Upper lobe of left lung (tissue), 6 donors: ENCODE measurements around the gene FSTL1. TPM values are rescaled to one million over a fixed set of nuclear protein-coding genes. Genes with fewer than 3 reads are reported as not detected.

Experiments used
- ATAC-seq, 2 donors: fragments of 200-7000 bp; cut with Tn5 transposase; one replicate each; pipeline ENCODE4 v1.9.1; 2022; ENCODE audit warnings: mild to moderate bottlenecking in 2 of 2, moderate library complexity in 2 of 2; ENCODE audit not compliant: low FRiP score in 2 of 2
- DNase-seq, 2 donors: peaks; one replicate each; pipeline ENCODE4 v3.0.0-alpha.2; 2019 to 2020
- H3K27ac ChIP-seq, 4 donors: fragments of 200-600 bp; sonication (generic); one replicate each; pipeline ENCODE4 v1.5.1; 2016 to 2019
- H3K27me3 ChIP-seq, 4 donors: fragments of 200-600 bp; sonication (generic); one replicate each; pipeline ENCODE4 v1.5.1; 2017 to 2019
- H3K36me3 ChIP-seq, 4 donors: fragments of 200-600 bp; sonication (generic); one replicate each; pipeline ENCODE4 v1.5.1; 2016 to 2019
- H3K4me1 ChIP-seq, 4 donors: fragments of 200-600 bp; sonication (generic); one replicate each; pipeline ENCODE4 v1.5.1; 2018 to 2019
- H3K4me3 ChIP-seq, 4 donors: fragments of 200-600 bp; sonication (generic); one replicate each; pipeline ENCODE4 v1.5.1; 2017 to 2019; ENCODE audit warnings: mild to moderate bottlenecking in 2 of 4, moderate library complexity in 1 of 4
- H3K9me3 ChIP-seq, 4 donors: fragments of 200-600 bp; sonication (generic); one replicate each; pipeline ENCODE4 v1.5.1; 2018 to 2019
- CTCF ChIP-seq, 6 experiments: fragments of 450-650 bp in 4 of 6; fragments of 200-600 bp in 2 of 6; sonication (generic) in 2 of 6; IDR thresholded peaks; one replicate each; pipeline ENCODE4 v1.5.1; 2016 to 2019; ENCODE audit warnings: antibody characterized with exemption in 6 of 6
- EP300 ChIP-seq, 4 donors: sonication (generic); formaldehyde crosslinking; IDR thresholded peaks; one replicate each; pipeline ENCODE4 v1.5.1; 2017; ENCODE audit warnings: antibody characterized with exemption in 4 of 4, control low read depth in 2 of 4
- POLR2A ChIP-seq, 4 donors: fragments of 450-650 bp; IDR thresholded peaks; one replicate each; pipeline ENCODE4 v1.5.1; 2016 to 2017; ENCODE audit warnings: antibody characterized with exemption in 4 of 4, mild to moderate bottlenecking in 2 of 4
- POLR2AphosphoS5 ChIP-seq, 2 donors: sonication (generic); formaldehyde crosslinking; IDR thresholded peaks; one replicate each; pipeline ENCODE4 v1.5.1; 2017; ENCODE audit warnings: antibody characterized with exemption in 2 of 2
- WGBS, 2 donors: methylation state at CpG; one replicate each; pipeline ENCODE4 v1.1.5; 2017 to 2018; 5-methylcytosine and 5-hydroxymethylcytosine counted together
- total RNA-seq, 6 donors: library from RNA; depleted of rRNA in 4 of 6; stranded (reverse); fragments of >200 nt in 4 of 6; gene quantifications; one replicate each; pipeline versions ENCODE4 v1.1.0 to v1.2.1, GENCODE V29; 2016 to 2021
- donor health status: DM: no; HTN: no; CAD: no; lungs with moderate emphysema.
- donor health status: DM: no; HTN: yes; CAD: no; lungs with severe emphysema.

Gene FSTL1
- total RNA-seq, 6 donors from 2014 or later, result 35.6 to 480 (median 120) TPM

GRCh38 chr3:120441776-120442175 lies 9.0 kb downstream of the FSTL1 start:
- H3K36me3 ChIP-seq, result no peaks in the 10 kb centered on the region
- DNase-seq (no peak), ATAC-seq (no peak)
- peak overlapping the region in 1 of 4 donors; percentile 27 for H3K27ac ChIP-seq
- H3K27me3 ChIP-seq, result no peaks in the 10 kb centered on the region
- TF ChIP-seq CTCF (IDR thresholded peaks at IDR 0.05) (no peak), POLR2AphosphoS5 (IDR thresholded peaks at IDR 0.05) (no peak), EP300 (IDR thresholded peaks at IDR 0.05) (no peak), POLR2A (IDR thresholded peaks at IDR 0.05) (no peak)
- H3K4me3 ChIP-seq, result no peak overlapping the region
- H3K9me3 ChIP-seq, result no peaks in the 10 kb centered on the region
- H3K4me1 ChIP-seq, result peaks cover 21 to 42% (median 25%) of the 10 kb centered on the region in 4 donors
- WGBS, 2 donors, result 53 to 61% methylated on average over 4 of the region's 4 CpGs

GRCh38 chr3:120440762-120441161 lies 10.0 kb downstream of the FSTL1 start:
- ATAC-seq (no peak), DNase-seq (peak in 1 of 2 donors; percentile 2)
- Histone ChIP-seq H3K4me1 (peaks cover 22 to 48% (median 27%) of the 10 kb centered on the region in 4 donors), H3K27ac (no peak overlapping the region), H3K4me3 (no peak overlapping the region), H3K27me3 (no peaks in the 10 kb centered on the region), H3K9me3 (no peaks in the 10 kb centered on the region), H3K36me3 (no peaks in the 10 kb centered on the region)
- WGBS, 2 donors, result 57 to 70% methylated on average over 3 of the region's 3 CpGs
- TF ChIP-seq EP300 (IDR thresholded peaks at IDR 0.05), result no peak
- TF ChIP-seq POLR2AphosphoS5 (IDR thresholded peaks at IDR 0.05), result no peak
- no peak for TF ChIP-seq POLR2A (IDR thresholded peaks at IDR 0.05)

GRCh38 chr3:120440001-120440703 lies 10.6 kb downstream of the FSTL1 start:
- H3K4me3 ChIP-seq, result no peak overlapping the region
- H3K9me3 ChIP-seq, result no peaks in the 10 kb centered on the region
- H3K4me1 ChIP-seq, result peaks cover 28 to 54% (median 32%) of the 10 kb centered on the region in 4 donors
- TF ChIP-seq POLR2AphosphoS5 (IDR thresholded peaks at IDR 0.05) (no peak), CTCF (IDR thresholded peaks at IDR 0.05) (no peak)
- 60 to 69% methylated on average over 5 of the region's 5 CpGs for WGBS, 2 donors
- H3K27me3 ChIP-seq, result no peaks in the 10 kb centered on the region
- peak overlapping the region in 3 of 4 donors; percentile 38 to 74 (median 51) for H3K27ac ChIP-seq
- H3K36me3 ChIP-seq, result no peaks in the 10 kb centered on the region
- DNase-seq (no peak), ATAC-seq (no peak)

GRCh38 chr3:120438665-120439370 lies 12.0 kb downstream of the FSTL1 start:
- Histone ChIP-seq H3K27ac (peak overlapping the region; percentile 23 to 74 (median 44)), H3K4me1 (peaks cover 28 to 55% (median 32%) of the 10 kb centered on the region in 4 donors), H3K36me3 (no peaks in the 10 kb centered on the region), H3K4me3 (no peak overlapping the region), H3K9me3 (no peaks in the 10 kb centered on the region), H3K27me3 (no peaks in the 10 kb centered on the region)
- peak in 1 of 2 donors; percentile 9 for TF ChIP-seq POLR2AphosphoS5 (IDR thresholded peaks at IDR 0.05)
- no peak for TF ChIP-seq EP300 (IDR thresholded peaks at IDR 0.05)
- DNase-seq (peak; percentile 23 to 31), ATAC-seq (peak; percentile 56 to 89)
- WGBS, 2 donors, result 33% methylated on average over 10 of the region's 10 CpGs

GRCh38 chr3:120438216-120438615 lies 12.6 kb downstream of the FSTL1 start:
- H3K27ac ChIP-seq, result peak overlapping the region; percentile 23 to 74 (median 44)
- no peaks in the 10 kb centered on the region for H3K36me3 ChIP-seq
- ATAC-seq (no peak), DNase-seq (no peak)
- H3K27me3 ChIP-seq, result no peaks in the 10 kb centered on the region
- peaks cover 28 to 60% (median 32%) of the 10 kb centered on the region in 4 donors for H3K4me1 ChIP-seq
- no peak overlapping the region for H3K4me3 ChIP-seq
- H3K9me3 ChIP-seq, result no peaks in the 10 kb centered on the region
- TF ChIP-seq POLR2A (IDR thresholded peaks at IDR 0.05) (no peak), EP300 (IDR thresholded peaks at IDR 0.05) (no peak), POLR2AphosphoS5 (IDR thresholded peaks at IDR 0.05) (no peak)
- WGBS, 2 donors, result 73 to 77% methylated on average over 4 of the region's 4 CpGs

- peaks cover 28 to 65% (median 34%) of the 10 kb centered on the region in 4 donors for H3K4me1 ChIP-seq
- no peaks in the 10 kb centered on the region for H3K27me3 ChIP-seq
- TF ChIP-seq POLR2AphosphoS5 (IDR thresholded peaks at IDR 0.05), result no peak
- TF ChIP-seq EP300 (IDR thresholded peaks at IDR 0.05), result no peak
- no peak for TF ChIP-seq CTCF (IDR thresholded peaks at IDR 0.05)
- TF ChIP-seq POLR2A (IDR thresholded peaks at IDR 0.05), result no peak
- no peak overlapping the region for H3K4me3 ChIP-seq
- 78 to 87% methylated on average over 2 of the region's 2 CpGs for WGBS, 2 donors
- DNase-seq (no peak), ATAC-seq (no peak)
- no peaks in the 10 kb centered on the region for H3K9me3 ChIP-seq
- no peaks in the 10 kb centered on the region for H3K36me3 ChIP-seq
- H3K27ac ChIP-seq, result peak overlapping the region in 1 of 4 donors; percentile 38
Observed at GRCh38 chr3:120437559-120437958, 13.2 kb downstream of the FSTL1 start.
